ACC112 (cell line): ENCODE measurements around the gene FKBP2.

Experiments
- H2AFZ ChIP-seq: fragments of 200-600 bp; sonication (generic); one replicate; pipeline ENCODE4 v1.6.0; 2017; ENCODE audit warnings: antibody characterized with exemption, low read length; ENCODE audit not compliant: unreplicated experiment
- H3K27ac ChIP-seq: fragments of 200-600 bp; sonication (generic); 2 replicates; pipeline ENCODE4 v1.5.1; 2014; ENCODE audit warnings: low read depth, mild to moderate bottlenecking, antibody characterized with exemption, low read length, moderate library complexity
- H3K27me3 ChIP-seq: fragments of 200-600 bp; sonication (generic); 2 replicates; pipeline ENCODE4 v1.6.1; 2014; ENCODE audit warnings: mild to moderate bottlenecking, antibody characterized with exemption, low read length, moderate library complexity, mixed read lengths; ENCODE audit not compliant: insufficient read depth
- H3K36me3 ChIP-seq: fragments of 200-600 bp; sonication (generic); 2 replicates; pipeline ENCODE4 v1.6.1; 2016; ENCODE audit warnings: mild to moderate bottlenecking, antibody characterized with exemption, low read length, moderate library complexity, mixed read lengths; ENCODE audit not compliant: insufficient read depth
- H3K4me1 ChIP-seq: fragments of 200-600 bp; sonication (generic); one replicate; pipeline ENCODE4 v1.6.1; 2016; ENCODE audit warnings: low read length, mixed read lengths; ENCODE audit not compliant: insufficient read depth, unreplicated experiment, control insufficient read depth
- H3K4me3 ChIP-seq: fragments of 200-600 bp; sonication (generic); 2 replicates; pipeline ENCODE4 v1.5.1; 2014; ENCODE audit warnings: mild to moderate bottlenecking, low read depth, low read length
- H3K79me2 ChIP-seq: fragments of 200-600 bp; sonication (generic); one replicate; pipeline ENCODE4 v1.6.0; 2016; ENCODE audit warnings: low read length; ENCODE audit not compliant: control insufficient read depth, unreplicated experiment, insufficient read depth

Gene FKBP2

GRCh38 chr11:64207256-64208085 lies 33.4 kb upstream of the FKBP2 start:
- peaks cover 5% of the 10 kb centered on the region; the same call in 1 of the 2 replicates for H3K36me3 ChIP-seq

GRCh38 chr11:64208086-64208795 lies 32.7 kb upstream of the FKBP2 start:
- no peak overlapping the region for H2AFZ ChIP-seq
- peaks cover 19% of the 10 kb centered on the region for H3K4me1 ChIP-seq
- peak overlapping the region; percentile 56 for H3K27ac ChIP-seq
- H3K36me3 ChIP-seq: no peaks in the 10 kb centered on the region
- no peaks in the 10 kb centered on the region for H3K79me2 ChIP-seq
- no peaks in the 10 kb centered on the region for H3K27me3 ChIP-seq
- 0 out of 2 replicates have a peak overlapping the region, but pooled peaks have one; percentile 24 for H3K4me3 ChIP-seq

More at GRCh38 chr11:64207256-64208085, 33.4 kb upstream of the FKBP2 start:
- H3K27me3 ChIP-seq: no peaks in the 10 kb centered on the region
- H2AFZ ChIP-seq: peak overlapping the region; percentile 28
- H3K27ac ChIP-seq: peak overlapping the region; percentile 56
- peaks cover 19% of the 10 kb centered on the region for H3K4me1 ChIP-seq
- 0 out of 2 replicates have a peak overlapping the region, but pooled peaks have one; percentile 24 for H3K4me3 ChIP-seq
- H3K79me2 ChIP-seq: no peaks in the 10 kb centered on the region

GRCh38 chr11:64208796-64209562 lies 31.9 kb upstream of the FKBP2 start:
- H3K79me2 ChIP-seq: no peaks in the 10 kb centered on the region
- H2AFZ ChIP-seq: no peak overlapping the region
- H3K27ac ChIP-seq: no peak overlapping the region
- H3K36me3 ChIP-seq: no peaks in the 10 kb centered on the region
- no peak overlapping the region for H3K4me3 ChIP-seq
- H3K27me3 ChIP-seq: no peaks in the 10 kb centered on the region
- peaks cover 19% of the 10 kb centered on the region for H3K4me1 ChIP-seq

GRCh38 chr11:64209563-64209843 lies 31.4 kb upstream of the FKBP2 start:
- Histone ChIP-seq H3K4me3 (no peak overlapping the region), H3K27ac (no peak overlapping the region), H3K27me3 (no peaks in the 10 kb centered on the region), H2AFZ (no peak overlapping the region), H3K4me1 (peaks cover 14% of the 10 kb centered on the region), H3K36me3 (no peaks in the 10 kb centered on the region), H3K79me2 (no peaks in the 10 kb centered on the region)

GRCh38 chr11:64210301-64211020 lies 30.4 kb upstream of the FKBP2 start:
- Histone ChIP-seq H3K79me2 (no peaks in the 10 kb centered on the region), H2AFZ (no peak overlapping the region), H3K36me3 (no peaks in the 10 kb centered on the region), H3K27ac (no peak overlapping the region), H3K4me3 (no peak overlapping the region), H3K27me3 (no peaks in the 10 kb centered on the region), H3K4me1 (peaks cover 14% of the 10 kb centered on the region)

GRCh38 chr11:64211181-64211872 lies 29.6 kb upstream of the FKBP2 start:
- H3K4me1 ChIP-seq: peaks cover 14% of the 10 kb centered on the region

GRCh38 chr11:64216879-64217278 lies 24.0 kb upstream of the FKBP2 start:
- Histone ChIP-seq H3K79me2 (no peaks in the 10 kb centered on the region), H3K4me1 (no peaks in the 10 kb centered on the region), H3K27ac (no peak overlapping the region), H3K4me3 (no peak overlapping the region), H2AFZ (no peak overlapping the region), H3K27me3 (no peaks in the 10 kb centered on the region), H3K36me3 (no peaks in the 10 kb centered on the region)

More at GRCh38 chr11:64211181-64211872, 29.6 kb upstream of the FKBP2 start:
- Histone ChIP-seq H3K79me2 (no peaks in the 10 kb centered on the region), H3K4me3 (no peak overlapping the region), H3K27ac (no peak overlapping the region), H3K27me3 (no peaks in the 10 kb centered on the region), H3K36me3 (no peaks in the 10 kb centered on the region), H2AFZ (no peak overlapping the region)

- H3K4me1 ChIP-seq: peaks cover under 1% of the 10 kb centered on the region
- no peaks in the 10 kb centered on the region for H3K79me2 ChIP-seq
- no peak overlapping the region for H3K27ac ChIP-seq
- no peaks in the 10 kb centered on the region for H3K27me3 ChIP-seq
- H3K4me3 ChIP-seq: no peak overlapping the region
- no peaks in the 10 kb centered on the region for H3K36me3 ChIP-seq
- H2AFZ ChIP-seq: no peak overlapping the region
These were observed 22.1 kb upstream of the FKBP2 start for GRCh38 chr11:64218628-64219353.

GRCh38 chr11:64219354-64219684 lies 21.6 kb upstream of the FKBP2 start:
- H3K79me2 ChIP-seq: no peaks in the 10 kb centered on the region
- H3K36me3 ChIP-seq: no peaks in the 10 kb centered on the region
- no peaks in the 10 kb centered on the region for H3K27me3 ChIP-seq
- H3K27ac ChIP-seq: no peak overlapping the region
- no peak overlapping the region for H2AFZ ChIP-seq
- H3K4me3 ChIP-seq: no peak overlapping the region
- peaks cover 4% of the 10 kb centered on the region for H3K4me1 ChIP-seq
